ENCODE results near the gene LAMA2.

LAMA2 gene

GRCh38 chr6:128886706-128887105 lies 3.8 kb downstream of the LAMA2 start:
- no peak overlapping the region for H3K27ac ChIP-seq (ENCODE audit: low read length, poor library complexity, severe bottlenecking)
- no peak overlapping the region for H3K4ac ChIP-seq (ENCODE audit: low read depth in 1 of 2, low read length in 2 of 2)
- H2BK15ac ChIP-seq (ENCODE audit: low read depth, poor library complexity, severe bottlenecking), result no peak overlapping the region
- no peak for DNase-seq
- no peak overlapping the region for H3K9ac ChIP-seq (ENCODE audit: low read length)
- no peak overlapping the region for H4K91ac ChIP-seq (ENCODE audit: low read length)
- no peak overlapping the region for H3K23ac ChIP-seq (ENCODE audit: low read length in 2 of 2)
- no peak overlapping the region for H2BK12ac ChIP-seq (ENCODE audit: low read length in 2 of 2)
- no peaks in the 10 kb centered on the region for H3K79me1 ChIP-seq (replicated peaks; ENCODE audit: low read length, poor library complexity, severe bottlenecking)
- H2BK5ac ChIP-seq (ENCODE audit: low read depth, low read length, poor library complexity, severe bottlenecking), result no peak overlapping the region
- peaks cover 3% of the 10 kb centered on the region for H3K4me1 ChIP-seq (ENCODE audit: control insufficient read depth, insufficient read depth, low read depth, low read length)
- H3K27me3 ChIP-seq (ENCODE audit: control insufficient read depth in 1 of 2, insufficient read depth in 1 of 2, low read length in 2 of 2), result no peaks in the 10 kb centered on the region
- H2AK5ac ChIP-seq (ENCODE audit: low read length, severe bottlenecking), result no peak overlapping the region
- H2BK120ac ChIP-seq (ENCODE audit: low read depth, low read length), result no peak overlapping the region
- H3K14ac ChIP-seq (ENCODE audit: low read length in 2 of 2), result no peak overlapping the region
- no peaks in the 10 kb centered on the region for H3K36me3 ChIP-seq (ENCODE audit: control insufficient read depth in 1 of 2, insufficient read depth in 2 of 2, low read depth in 1 of 2, low read length in 2 of 2)
- H2AFZ ChIP-seq (ENCODE audit: low read depth, low read length), result no peak overlapping the region
- no peaks in the 10 kb centered on the region for H3K9me3 ChIP-seq (ENCODE audit: control insufficient read depth, low read length)
- H3K18ac ChIP-seq (ENCODE audit: low read depth in 1 of 2, low read length in 2 of 2), result no peak overlapping the region
- no peak overlapping the region for H3K4me2 ChIP-seq (ENCODE audit: low read length, poor library complexity, severe bottlenecking)
- H3K4me3 ChIP-seq (ENCODE audit: insufficient read depth in 1 of 2, low read depth in 1 of 2, low read length in 2 of 2), result no peak overlapping the region
- no peak overlapping the region for H4K8ac ChIP-seq (ENCODE audit: low read length)

- no peak overlapping the region for H2AFZ ChIP-seq (ENCODE audit: low read depth, low read length)
- no peaks in the 10 kb centered on the region for H3K27me3 ChIP-seq (ENCODE audit: control insufficient read depth in 1 of 2, insufficient read depth in 1 of 2, low read length in 2 of 2)
- no peak overlapping the region for H4K91ac ChIP-seq (ENCODE audit: low read length)
- no peak overlapping the region for H4K8ac ChIP-seq (ENCODE audit: low read length)
- H3K4me2 ChIP-seq (ENCODE audit: low read length, poor library complexity, severe bottlenecking), result no peak overlapping the region
- H3K9me3 ChIP-seq (ENCODE audit: control insufficient read depth, low read length), result no peaks in the 10 kb centered on the region
- no peak overlapping the region for H3K18ac ChIP-seq (ENCODE audit: low read depth in 1 of 2, low read length in 2 of 2)
- no peak overlapping the region for H2BK120ac ChIP-seq (ENCODE audit: low read depth, low read length)
- H2BK12ac ChIP-seq (ENCODE audit: low read length in 2 of 2), result no peak overlapping the region
- no peak overlapping the region for H3K4me3 ChIP-seq (ENCODE audit: insufficient read depth in 1 of 2, low read depth in 1 of 2, low read length in 2 of 2)
- no peak overlapping the region for H3K27ac ChIP-seq (ENCODE audit: low read length, poor library complexity, severe bottlenecking)
- H3K23ac ChIP-seq (ENCODE audit: low read length in 2 of 2), result no peak overlapping the region
- DNase-seq, result no peak
- no peak overlapping the region for H2AK5ac ChIP-seq (ENCODE audit: low read length, severe bottlenecking)
- no peaks in the 10 kb centered on the region for H3K79me1 ChIP-seq (replicated peaks; ENCODE audit: low read length, poor library complexity, severe bottlenecking)
- H3K4me1 ChIP-seq (ENCODE audit: control insufficient read depth, insufficient read depth, low read depth, low read length), result no peaks in the 10 kb centered on the region
- no peak overlapping the region for H2BK15ac ChIP-seq (ENCODE audit: low read depth, poor library complexity, severe bottlenecking)
- 84% methylated on average over 3 of the region's 5 CpGs for WGBS
- no peaks in the 10 kb centered on the region for H3K36me3 ChIP-seq (ENCODE audit: control insufficient read depth in 1 of 2, insufficient read depth in 2 of 2, low read depth in 1 of 2, low read length in 2 of 2)
- no peak overlapping the region for H2BK5ac ChIP-seq (ENCODE audit: low read depth, low read length, poor library complexity, severe bottlenecking)
- H3K9ac ChIP-seq (ENCODE audit: low read length), result no peak overlapping the region
- H3K14ac ChIP-seq (ENCODE audit: low read length in 2 of 2), result no peak overlapping the region
- no peak overlapping the region for H3K4ac ChIP-seq (ENCODE audit: low read depth in 1 of 2, low read length in 2 of 2)
Observed at GRCh38 chr6:128888444-128889175, 5.7 kb downstream of the LAMA2 start.

GRCh38 chr6:128889870-128890269 lies 6.9 kb downstream of the LAMA2 start:
- no peak overlapping the region for H3K4me3 ChIP-seq (ENCODE audit: insufficient read depth in 1 of 2, low read depth in 1 of 2, low read length in 2 of 2)
- no peak overlapping the region for H3K4ac ChIP-seq (ENCODE audit: low read depth in 1 of 2, low read length in 2 of 2)
- H3K79me1 ChIP-seq (replicated peaks; ENCODE audit: low read length, poor library complexity, severe bottlenecking), result no peaks in the 10 kb centered on the region
- H2BK5ac ChIP-seq (ENCODE audit: low read depth, low read length, poor library complexity, severe bottlenecking), result no peak overlapping the region
- H2BK120ac ChIP-seq (ENCODE audit: low read depth, low read length), result no peak overlapping the region
- H3K18ac ChIP-seq (ENCODE audit: low read depth in 1 of 2, low read length in 2 of 2), result no peak overlapping the region
- H3K4me1 ChIP-seq (ENCODE audit: control insufficient read depth, insufficient read depth, low read depth, low read length), result no peaks in the 10 kb centered on the region
- no peak overlapping the region for H3K14ac ChIP-seq (ENCODE audit: low read length in 2 of 2)
- H2BK12ac ChIP-seq (ENCODE audit: low read length in 2 of 2), result no peak overlapping the region
- DNase-seq, result no peak
- no peak overlapping the region for H2AFZ ChIP-seq (ENCODE audit: low read depth, low read length)
- H4K8ac ChIP-seq (ENCODE audit: low read length), result no peak overlapping the region
- H4K91ac ChIP-seq (ENCODE audit: low read length), result no peak overlapping the region
- H3K27me3 ChIP-seq (ENCODE audit: control insufficient read depth in 1 of 2, insufficient read depth in 1 of 2, low read length in 2 of 2), result no peaks in the 10 kb centered on the region
- no peak overlapping the region for H3K27ac ChIP-seq (ENCODE audit: low read length, poor library complexity, severe bottlenecking)
- no peak overlapping the region for H3K4me2 ChIP-seq (ENCODE audit: low read length, poor library complexity, severe bottlenecking)
- H3K36me3 ChIP-seq (ENCODE audit: control insufficient read depth in 1 of 2, insufficient read depth in 2 of 2, low read depth in 1 of 2, low read length in 2 of 2), result no peaks in the 10 kb centered on the region
- no peak overlapping the region for H3K9ac ChIP-seq (ENCODE audit: low read length)
- H2AK5ac ChIP-seq (ENCODE audit: low read length, severe bottlenecking), result no peak overlapping the region
- WGBS, result 95% methylated on average over 3 of the region's 5 CpGs
- no peaks in the 10 kb centered on the region for H3K9me3 ChIP-seq (ENCODE audit: control insufficient read depth, low read length)
- no peak overlapping the region for H3K23ac ChIP-seq (ENCODE audit: low read length in 2 of 2)
- no peak overlapping the region for H2BK15ac ChIP-seq (ENCODE audit: low read depth, poor library complexity, severe bottlenecking)

- Histone ChIP-seq H2BK12ac (ENCODE audit: low read length in 2 of 2) (no peak overlapping the region), H2BK120ac (ENCODE audit: low read depth, low read length) (no peak overlapping the region), H3K4me3 (ENCODE audit: insufficient read depth in 1 of 2, low read depth in 1 of 2, low read length in 2 of 2) (no peak overlapping the region), H3K4me2 (ENCODE audit: low read length, poor library complexity, severe bottlenecking) (no peak overlapping the region), H3K27ac (ENCODE audit: low read length, poor library complexity, severe bottlenecking) (no peak overlapping the region), H3K18ac (ENCODE audit: low read depth in 1 of 2, low read length in 2 of 2) (no peak overlapping the region), H3K4ac (ENCODE audit: low read depth in 1 of 2, low read length in 2 of 2) (no peak overlapping the region), H3K23ac (ENCODE audit: low read length in 2 of 2) (no peak overlapping the region), H3K79me1 (replicated peaks; ENCODE audit: low read length, poor library complexity, severe bottlenecking) (no peaks in the 10 kb centered on the region), H3K9ac (ENCODE audit: low read length) (no peak overlapping the region), H3K27me3 (ENCODE audit: control insufficient read depth in 1 of 2, insufficient read depth in 1 of 2, low read length in 2 of 2) (no peaks in the 10 kb centered on the region), H4K91ac (ENCODE audit: low read length) (no peak overlapping the region), H2BK15ac (ENCODE audit: low read depth, poor library complexity, severe bottlenecking) (no peak overlapping the region), H3K14ac (ENCODE audit: low read length in 2 of 2) (no peak overlapping the region), H3K9me3 (ENCODE audit: control insufficient read depth, low read length) (no peaks in the 10 kb centered on the region), H4K8ac (ENCODE audit: low read length) (no peak overlapping the region), H3K4me1 (ENCODE audit: control insufficient read depth, insufficient read depth, low read depth, low read length) (no peaks in the 10 kb centered on the region), H2AFZ (ENCODE audit: low read depth, low read length) (no peak overlapping the region), H3K36me3 (ENCODE audit: control insufficient read depth in 1 of 2, insufficient read depth in 2 of 2, low read depth in 1 of 2, low read length in 2 of 2) (no peaks in the 10 kb centered on the region), H2AK5ac (ENCODE audit: low read length, severe bottlenecking) (no peak overlapping the region), H2BK5ac (ENCODE audit: low read depth, low read length, poor library complexity, severe bottlenecking) (no peak overlapping the region)
- no CpG with 5 or more reads among the region's 2 CpGs for WGBS
- no peak for DNase-seq
Observed at GRCh38 chr6:128892079-128892478, 9.1 kb downstream of the LAMA2 start.

Measured in mesenchymal stem cell (in vitro differentiated cells and primary cell).